SU-DHL-6 (cell line): Measurements from ENCODE around the gene SH3BP5.

Source experiments
- H2AFZ ChIP-seq: fragments of 200-600 bp; sonication (generic); 2 replicates; pipeline ENCODE4 v1.6.1; 2014; ENCODE audit warnings: low read depth, mild to moderate bottlenecking, moderate library complexity, mixed read lengths, antibody characterized with exemption, low read length; ENCODE audit not compliant: severe bottlenecking
- H3F3A ChIP-seq: fragments of 200-600 bp; shearing (Covaris generic); 2 replicates; pipeline ENCODE4 v1.6.0; 2016; ENCODE audit warnings: antibody characterized with exemption, mild to moderate bottlenecking; ENCODE audit not compliant: insufficient read depth
- H3K27ac ChIP-seq: fragments of 200-600 bp; sonication (generic); 2 replicates; pipeline ENCODE4 v1.5.1; 2016; ENCODE audit warnings: low read depth, mild to moderate bottlenecking, low read length, moderate library complexity, mixed read lengths
- H3K27me3 ChIP-seq: fragments of 200-600 bp; sonication (generic), shearing (Covaris generic); 2 replicates; pipeline ENCODE4 v1.6.0; 2014; ENCODE audit warnings: mild to moderate bottlenecking, low read length
- H3K36me3 ChIP-seq: fragments of 200-600 bp; sonication (generic); 2 replicates; pipeline ENCODE4 v1.6.1; 2014; ENCODE audit warnings: mild to moderate bottlenecking, low read length, mixed read lengths
- H3K4me2 ChIP-seq: fragments of 300-600, 200-600 bp; shearing (Covaris generic), sonication (generic); 2 replicates; pipeline ENCODE4 v1.6.0; 2014; ENCODE audit warnings: low read length, low read depth, mild to moderate bottlenecking; ENCODE audit not compliant: poor library complexity, severe bottlenecking
- H3K4me3 ChIP-seq: fragments of 200-600 bp; sonication (generic); 2 replicates; pipeline ENCODE4 v1.5.1; 2014; ENCODE audit warnings: antibody characterized with exemption, low read length, mild to moderate bottlenecking, mixed read lengths; ENCODE audit not compliant: insufficient read depth, poor library complexity, severe bottlenecking
- H3K79me2 ChIP-seq: fragments of 200-600 bp; sonication (generic); 2 replicates; pipeline ENCODE4 v1.6.1; 2014; ENCODE audit warnings: mild to moderate bottlenecking, low read length, moderate library complexity; ENCODE audit not compliant: insufficient read depth
- H3K9ac ChIP-seq: fragments of 200-600 bp; sonication (generic); 2 replicates; pipeline ENCODE4 v1.7.0; 2014; ENCODE audit warnings: mild to moderate bottlenecking, low read length
- H3K9me2 ChIP-seq: fragments of 200-600 bp; sonication (generic); replicated peaks from 2 replicates; pipeline ENCODE4 v1.6.1; 2014; ENCODE audit warnings: low read length; ENCODE audit not compliant: insufficient read depth
- H3K9me3 ChIP-seq: fragments of 200-600 bp; sonication (generic); 2 replicates; pipeline ENCODE4 v1.6.1; 2014; ENCODE audit warnings: low read length, mixed read lengths; ENCODE audit not compliant: insufficient read depth
- H4K20me1 ChIP-seq: fragments of 200-600 bp; sonication (generic); 2 replicates; pipeline ENCODE4 v1.6.1; 2014; ENCODE audit warnings: low read depth, mild to moderate bottlenecking, antibody characterized with exemption, low read length, moderate library complexity, mixed read lengths
- CTCF ChIP-seq: fragments of 200-600 bp; sonication (generic); IDR thresholded peaks from one replicate; pipeline ENCODE4 v1.5.1; 2017; ENCODE audit warnings: antibody characterized with exemption, mild to moderate bottlenecking, low read length, moderate library complexity; ENCODE audit not compliant: insufficient read depth, poor library complexity, severe bottlenecking
- EZH2phosphoT487 ChIP-seq: fragments of 200-600 bp; sonication (generic), shearing (Covaris generic); conservative IDR thresholded peaks from 2 replicates; pipeline ENCODE4 v1.6.1; 2018; ENCODE audit warnings: mild to moderate bottlenecking, antibody characterized with exemption, low read length, moderate library complexity, mixed read lengths

Gene SH3BP5

GRCh38 chr3:15324379-15324808, 8.0 kb downstream of the SH3BP5 start:
- H3K27ac ChIP-seq = no peak overlapping the region
- no peaks in the 10 kb centered on the region for H3K79me2 ChIP-seq
- no peaks in the 10 kb centered on the region for H3K9me3 ChIP-seq
- no peaks in the 10 kb centered on the region for H3K27me3 ChIP-seq
- H3K9ac ChIP-seq = no peak overlapping the region
- no peaks in the 10 kb centered on the region for H3F3A ChIP-seq
- H4K20me1 ChIP-seq = no peaks in the 10 kb centered on the region
- TF ChIP-seq EZH2phosphoT487 (no peak), CTCF (no peak)
- H3K4me2 ChIP-seq = no peak overlapping the region
- no peak overlapping the region for H3K4me3 ChIP-seq
- H3K36me3 ChIP-seq = no peaks in the 10 kb centered on the region
- H2AFZ ChIP-seq = no peak overlapping the region
- H3K9me2 ChIP-seq = no peaks in the 10 kb centered on the region

GRCh38 chr3:15323063-15323462, 9.3 kb downstream of the SH3BP5 start:
- no peaks in the 10 kb centered on the region for H3K36me3 ChIP-seq

GRCh38 chr3:15321349-15321748, 11.0 kb downstream of the SH3BP5 start:
- Histone ChIP-seq H2AFZ (no peak overlapping the region), H3K27me3 (no peaks in the 10 kb centered on the region), H3F3A (no peaks in the 10 kb centered on the region), H3K27ac (no peak overlapping the region), H3K9me3 (no peaks in the 10 kb centered on the region), H3K79me2 (no peaks in the 10 kb centered on the region), H4K20me1 (no peaks in the 10 kb centered on the region), H3K36me3 (no peaks in the 10 kb centered on the region), H3K9me2 (no peaks in the 10 kb centered on the region), H3K9ac (no peak overlapping the region), H3K4me2 (no peak overlapping the region), H3K4me3 (no peak overlapping the region)
- TF ChIP-seq EZH2phosphoT487 (no peak), CTCF (no peak)

More at GRCh38 chr3:15323063-15323462, 9.3 kb downstream of the SH3BP5 start:
- Histone ChIP-seq H3K4me3 (no peak overlapping the region), H3K9me3 (no peaks in the 10 kb centered on the region), H3K27me3 (no peaks in the 10 kb centered on the region), H4K20me1 (no peaks in the 10 kb centered on the region), H3K9ac (no peak overlapping the region), H3K27ac (no peak overlapping the region), H3K9me2 (no peaks in the 10 kb centered on the region), H2AFZ (no peak overlapping the region), H3F3A (no peaks in the 10 kb centered on the region), H3K4me2 (no peak overlapping the region), H3K79me2 (no peaks in the 10 kb centered on the region)
- no peak for TF ChIP-seq EZH2phosphoT487
- TF ChIP-seq CTCF = no peak
